ENCODE results near the gene ATG4C. TPM values are rescaled to one million over a fixed set of nuclear protein-coding genes. Genes with fewer than 3 reads are reported as not detected.

ATG4C gene
- total and polyA plus RNA-seq, 2 of the 13 experiments (the other 11 are each of a cell fraction or from before 2014, with no cell fraction given) = 4.0 to 11.2 TPM

DNA sequence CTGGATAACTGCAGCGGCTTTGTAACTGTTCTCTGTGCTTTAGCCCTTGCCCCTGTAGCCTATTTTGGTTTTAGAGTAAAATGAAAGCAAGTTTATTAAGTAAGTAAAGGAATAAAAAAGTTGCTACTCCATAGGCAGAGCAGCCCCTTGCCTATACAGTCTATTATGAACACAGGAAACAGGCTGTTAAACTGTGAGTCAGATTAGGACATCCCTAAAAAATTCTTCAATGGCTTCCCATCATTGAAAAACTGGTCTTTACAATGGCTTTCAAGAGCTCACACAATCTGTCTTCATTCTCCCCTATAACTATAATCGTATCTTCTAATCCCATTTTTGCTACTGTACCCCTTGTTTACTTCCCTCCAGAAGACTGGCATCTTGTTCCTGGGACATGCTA lies 43.0 kb downstream of the ATG4C start:
- FAIRE-seq = no peak
- POLR2A ChIA-PET = no interaction called here
- TF ChIP-seq, protein P1, sequence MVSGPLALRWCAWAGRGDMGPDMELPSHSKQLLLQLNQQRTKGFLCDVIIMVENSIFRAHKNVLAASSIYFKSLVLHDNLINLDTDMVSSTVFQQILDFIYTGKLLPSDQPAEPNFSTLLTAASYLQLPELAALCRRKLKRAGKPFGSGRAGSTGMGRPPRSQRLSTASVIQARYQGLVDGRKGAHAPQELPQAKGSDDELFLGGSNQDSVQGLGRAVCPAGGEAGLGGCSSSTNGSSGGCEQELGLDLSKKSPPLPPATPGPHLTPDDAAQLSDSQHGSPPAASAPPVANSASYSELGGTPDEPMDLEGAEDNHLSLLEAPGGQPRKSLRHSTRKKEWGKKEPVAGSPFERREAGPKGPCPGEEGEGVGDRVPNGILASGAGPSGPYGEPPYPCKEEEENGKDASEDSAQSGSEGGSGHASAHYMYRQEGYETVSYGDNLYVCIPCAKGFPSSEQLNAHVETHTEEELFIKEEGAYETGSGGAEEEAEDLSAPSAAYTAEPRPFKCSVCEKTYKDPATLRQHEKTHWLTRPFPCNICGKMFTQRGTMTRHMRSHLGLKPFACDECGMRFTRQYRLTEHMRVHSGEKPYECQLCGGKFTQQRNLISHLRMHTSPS (CRISPR knock-in tag; IDR thresholded peaks at IDR 0.05; ENCODE audit: low read depth) = no peak
- TF ChIP-seq MAFG (CRISPR knock-in tag; IDR thresholded peaks at IDR 0.05) = no peak
- TF ChIP-seq MZF1 (CRISPR knock-in tag; IDR thresholded peaks at IDR 0.05; ENCODE audit: borderline replicate concordance) = no peak
- TF ChIP-seq BRCA1 (CRISPR knock-in tag; IDR thresholded peaks at IDR 0.05) = no peak
- TF ChIP-seq, protein P2, sequence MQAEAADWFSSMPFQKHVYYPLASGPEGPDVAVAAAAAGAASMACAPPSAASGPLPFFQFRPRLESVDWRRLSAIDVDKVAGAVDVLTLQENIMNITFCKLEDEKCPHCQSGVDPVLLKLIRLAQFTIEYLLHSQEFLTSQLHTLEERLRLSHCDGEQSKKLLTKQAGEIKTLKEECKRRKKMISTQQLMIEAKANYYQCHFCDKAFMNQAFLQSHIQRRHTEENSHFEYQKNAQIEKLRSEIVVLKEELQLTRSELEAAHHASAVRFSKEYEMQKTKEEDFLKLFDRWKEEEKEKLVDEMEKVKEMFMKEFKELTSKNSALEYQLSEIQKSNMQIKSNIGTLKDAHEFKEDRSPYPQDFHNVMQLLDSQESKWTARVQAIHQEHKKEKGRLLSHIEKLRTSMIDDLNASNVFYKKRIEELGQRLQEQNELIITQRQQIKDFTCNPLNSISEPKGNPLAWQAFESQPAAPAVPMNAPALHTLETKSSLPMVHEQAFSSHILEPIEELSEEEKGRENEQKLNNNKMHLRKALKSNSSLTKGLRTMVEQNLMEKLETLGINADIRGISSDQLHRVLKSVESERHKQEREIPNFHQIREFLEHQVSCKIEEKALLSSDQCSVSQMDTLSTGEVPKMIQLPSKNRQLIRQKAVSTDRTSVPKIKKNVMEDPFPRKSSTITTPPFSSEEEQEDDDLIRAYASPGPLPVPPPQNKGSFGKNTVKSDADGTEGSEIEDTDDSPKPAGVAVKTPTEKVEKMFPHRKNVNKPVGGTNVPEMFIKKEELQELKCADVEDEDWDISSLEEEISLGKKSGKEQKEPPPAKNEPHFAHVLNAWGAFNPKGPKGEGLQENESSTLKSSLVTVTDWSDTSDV (CRISPR knock-in tag; IDR thresholded peaks at IDR 0.05) = no peak
- TF ChIP-seq, protein P3, sequence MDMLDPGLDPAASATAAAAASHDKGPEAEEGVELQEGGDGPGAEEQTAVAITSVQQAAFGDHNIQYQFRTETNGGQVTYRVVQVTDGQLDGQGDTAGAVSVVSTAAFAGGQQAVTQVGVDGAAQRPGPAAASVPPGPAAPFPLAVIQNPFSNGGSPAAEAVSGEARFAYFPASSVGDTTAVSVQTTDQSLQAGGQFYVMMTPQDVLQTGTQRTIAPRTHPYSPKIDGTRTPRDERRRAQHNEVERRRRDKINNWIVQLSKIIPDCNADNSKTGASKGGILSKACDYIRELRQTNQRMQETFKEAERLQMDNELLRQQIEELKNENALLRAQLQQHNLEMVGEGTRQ (IDR thresholded peaks at IDR 0.05; ENCODE audit: low read depth, low read length) = no peak
- TF ChIP-seq, protein P3 (CRISPR knock-in tag; IDR thresholded peaks at IDR 0.05; ENCODE audit: borderline replicate concordance) = no peak
- TF ChIP-seq, protein P4, sequence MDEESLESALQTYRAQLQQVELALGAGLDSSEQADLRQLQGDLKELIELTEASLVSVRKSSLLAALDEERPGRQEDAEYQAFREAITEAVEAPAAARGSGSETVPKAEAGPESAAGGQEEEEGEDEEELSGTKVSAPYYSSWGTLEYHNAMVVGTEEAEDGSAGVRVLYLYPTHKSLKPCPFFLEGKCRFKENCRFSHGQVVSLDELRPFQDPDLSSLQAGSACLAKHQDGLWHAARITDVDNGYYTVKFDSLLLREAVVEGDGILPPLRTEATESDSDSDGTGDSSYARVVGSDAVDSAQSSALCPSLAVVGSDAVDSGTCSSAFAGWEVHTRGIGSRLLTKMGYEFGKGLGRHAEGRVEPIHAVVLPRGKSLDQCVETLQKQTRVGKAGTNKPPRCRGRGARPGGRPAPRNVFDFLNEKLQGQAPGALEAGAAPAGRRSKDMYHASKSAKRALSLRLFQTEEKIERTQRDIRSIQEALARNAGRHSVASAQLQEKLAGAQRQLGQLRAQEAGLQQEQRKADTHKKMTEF (CRISPR knock-in tag; IDR thresholded peaks at IDR 0.05) = no peak
- no peak for TF ChIP-seq RFX1 (IDR thresholded peaks at IDR 0.05)
- no peak for TF ChIP-seq HMGA1 (CRISPR knock-in tag; conservative IDR thresholded peaks at IDR 0.05)
- TF ChIP-seq KLF15 (CRISPR knock-in tag; IDR thresholded peaks at IDR 0.05; ENCODE audit: borderline replicate concordance) = no peak
- TF ChIP-seq, protein P5, sequence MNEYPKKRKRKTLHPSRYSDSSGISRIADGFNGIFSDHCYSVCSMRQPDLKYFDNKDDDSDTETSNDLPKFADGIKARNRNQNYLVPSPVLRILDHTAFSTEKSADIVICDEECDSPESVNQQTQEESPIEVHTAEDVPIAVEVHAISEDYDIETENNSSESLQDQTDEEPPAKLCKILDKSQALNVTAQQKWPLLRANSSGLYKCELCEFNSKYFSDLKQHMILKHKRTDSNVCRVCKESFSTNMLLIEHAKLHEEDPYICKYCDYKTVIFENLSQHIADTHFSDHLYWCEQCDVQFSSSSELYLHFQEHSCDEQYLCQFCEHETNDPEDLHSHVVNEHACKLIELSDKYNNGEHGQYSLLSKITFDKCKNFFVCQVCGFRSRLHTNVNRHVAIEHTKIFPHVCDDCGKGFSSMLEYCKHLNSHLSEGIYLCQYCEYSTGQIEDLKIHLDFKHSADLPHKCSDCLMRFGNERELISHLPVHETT (CRISPR knock-in tag; conservative IDR thresholded peaks at IDR 0.05) = no peak
- no peak for TF ChIP-seq ZNF10 (CRISPR knock-in tag; IDR thresholded peaks at IDR 0.05; ENCODE audit: borderline replicate concordance, low read depth)
- no peak for TF ChIP-seq ZIK1 (CRISPR knock-in tag; IDR thresholded peaks at IDR 0.05; ENCODE audit: borderline replicate concordance, low read depth)

More for the DNA sequence above, 43.0 kb downstream of the ATG4C start:
- Histone ChIP-seq H2AFZ (ENCODE audit: low read length) (no peak overlapping the region), H3K4me3 (replicated peaks in 1 of 3; ENCODE audit: insufficient read depth in 1 of 3, low read depth in 2 of 3, low read length in 3 of 3) (no peak overlapping the region), H3K4me2 (ENCODE audit: low read depth, low read length) (no peak overlapping the region), H3K27me3 (ENCODE audit: control insufficient read depth in 1 of 2, insufficient read depth in 2 of 2, low read length in 2 of 2) (no peaks in the 10 kb centered on the region), H3K27ac (ENCODE audit: extremely low read length, insufficient read depth, low read length) (no peak overlapping the region), H3K9me3 (ENCODE audit: low read length) (no peaks in the 10 kb centered on the region), H3K4me1 (ENCODE audit: insufficient read depth, low read length) (no peaks in the 10 kb centered on the region), H3K9ac (ENCODE audit: insufficient read depth, low read depth, low read length) (no peak overlapping the region), H3K36me3 (replicated peaks in 1 of 2; ENCODE audit: control insufficient read depth in 1 of 2, insufficient read depth in 2 of 2, low read length in 2 of 2) (0 out of 5 replicates have a peak, but pooled peaks cover 0 to 3% of the 10 kb centered on the region in 2 experiments), H4K20me1 (ENCODE audit: insufficient read depth, low read length) (no peaks in the 10 kb centered on the region), H3K79me2 (ENCODE audit: insufficient read depth, low read length) (no peaks in the 10 kb centered on the region)
- BruUV-seq (replicated peaks) = no TSS peak
- no peak for ATAC-seq
- WGBS (ENCODE audit: low lambda C conversion rate) = 94% methylated on average over 2 of the region's 2 CpGs
- CTCF ChIA-PET (ENCODE audit: low intra/inter-chr PET ratio, low total read pairs) = no interaction called here
- DNase-seq (ENCODE audit: low spot score) = no peak
- intact Hi-C loops (cut with micrococcal nuclease; ENCODE audit: unreplicated experiment) = no loop called here
- in situ Hi-C loops (cut with HindIII; ENCODE audit: extremely low pct_ligation_motif_present, low pct_unique_long_range_greater_than_20kb) = loop anchor here (25.0 kb wide), 1 partner anchor 310 kb away; no protein-coding TSS in a partner anchor
